Neural crest cell (in vitro differentiated cells): ENCODE measurements around the gene COX8C. TPM values are rescaled to one million over a fixed set of nuclear protein-coding genes. Genes with fewer than 3 reads are reported as not detected.

Experiments
- DNase-seq: peaks from one replicate; pipeline ENCODE4 v3.0.0; 2021; ENCODE audit warnings: low read depth, mixed read lengths, low spot score
- H3K27ac Mint-ChIP-seq: one replicate; pipeline ENCODE4 v1.8.0; 2021; ENCODE audit warnings: mild to moderate bottlenecking, mixed read lengths; ENCODE audit not compliant: unreplicated experiment
- H3K27me3 Mint-ChIP-seq: 2 replicates; pipeline ENCODE4 v1.8.0; 2021; ENCODE audit warnings: low read depth, mild to moderate bottlenecking, mixed read lengths
- H3K36me3 Mint-ChIP-seq: 2 replicates; pipeline ENCODE4 v1.8.0; 2021; ENCODE audit warnings: low read depth, mild to moderate bottlenecking, mixed read lengths
- H3K4me1 Mint-ChIP-seq: 2 replicates; pipeline ENCODE4 v1.8.0; 2021; ENCODE audit warnings: mixed read lengths
- H3K4me3 Mint-ChIP-seq: one replicate; pipeline ENCODE4 v1.8.0; 2021; ENCODE audit warnings: mild to moderate bottlenecking, mixed read lengths
- H3K9me3 Mint-ChIP-seq: 2 replicates; pipeline ENCODE4 v1.8.0; 2021; ENCODE audit warnings: mixed read lengths
- total RNA-seq: library from RNA; stranded (reverse); gene quantifications from 2 replicates; pipeline ENCODE4 v1.2.1, GENCODE V29; 2021
- TF ChIP-seq, protein P1 (sequence below): fragments of 200-600 bp; sonication (generic); conservative IDR thresholded peaks from 2 replicates; pipeline ENCODE4 v1.5.0; 2021; ENCODE audit warnings: antibody characterized with exemption, mild to moderate bottlenecking

COX8C gene
- total RNA-seq, 1 donor from 2014 or later, result not detected

DNA sequence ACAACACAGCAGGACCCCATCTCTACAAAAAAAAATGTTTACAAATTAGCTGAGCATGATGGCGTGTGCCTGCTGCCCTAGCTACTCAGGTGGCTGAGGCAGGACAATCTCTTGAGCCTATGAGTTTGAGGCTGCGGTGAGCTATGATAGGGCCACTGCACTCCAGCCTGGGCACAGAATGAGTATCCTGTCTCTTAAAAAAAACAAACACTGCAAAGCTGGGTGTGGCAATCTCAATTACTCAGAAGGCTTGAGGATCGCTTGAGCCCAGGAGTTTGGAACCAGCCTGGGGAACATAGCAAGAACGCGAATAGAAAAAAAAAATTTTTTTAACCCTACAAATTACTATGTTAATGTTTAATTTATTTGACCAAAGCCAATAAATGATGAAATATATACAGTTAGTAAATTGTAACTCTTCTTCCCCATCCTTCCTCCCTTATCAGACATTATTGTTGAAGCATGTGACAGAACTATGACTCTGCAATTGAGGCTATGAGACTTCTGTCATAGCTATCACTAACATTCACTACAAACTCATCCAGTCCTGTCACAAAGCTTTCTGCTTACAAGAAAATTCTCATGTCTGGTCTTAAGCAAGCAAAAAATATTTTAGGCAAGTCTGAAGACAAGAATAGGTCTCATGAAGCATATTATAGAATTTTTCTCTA lies 23.9 kb upstream of the COX8C start:
- no peak for DNase-seq
- Mint-ChIP-seq H3K36me3 (no peaks in the 10 kb centered on the region), H3K4me3 (no peak overlapping the region), H3K27me3 (no peaks in the 10 kb centered on the region), H3K9me3 (no peaks in the 10 kb centered on the region), H3K4me1 (peaks cover 33% of the 10 kb centered on the region), H3K27ac (no peak overlapping the region)
- TF ChIP-seq, protein P1, sequence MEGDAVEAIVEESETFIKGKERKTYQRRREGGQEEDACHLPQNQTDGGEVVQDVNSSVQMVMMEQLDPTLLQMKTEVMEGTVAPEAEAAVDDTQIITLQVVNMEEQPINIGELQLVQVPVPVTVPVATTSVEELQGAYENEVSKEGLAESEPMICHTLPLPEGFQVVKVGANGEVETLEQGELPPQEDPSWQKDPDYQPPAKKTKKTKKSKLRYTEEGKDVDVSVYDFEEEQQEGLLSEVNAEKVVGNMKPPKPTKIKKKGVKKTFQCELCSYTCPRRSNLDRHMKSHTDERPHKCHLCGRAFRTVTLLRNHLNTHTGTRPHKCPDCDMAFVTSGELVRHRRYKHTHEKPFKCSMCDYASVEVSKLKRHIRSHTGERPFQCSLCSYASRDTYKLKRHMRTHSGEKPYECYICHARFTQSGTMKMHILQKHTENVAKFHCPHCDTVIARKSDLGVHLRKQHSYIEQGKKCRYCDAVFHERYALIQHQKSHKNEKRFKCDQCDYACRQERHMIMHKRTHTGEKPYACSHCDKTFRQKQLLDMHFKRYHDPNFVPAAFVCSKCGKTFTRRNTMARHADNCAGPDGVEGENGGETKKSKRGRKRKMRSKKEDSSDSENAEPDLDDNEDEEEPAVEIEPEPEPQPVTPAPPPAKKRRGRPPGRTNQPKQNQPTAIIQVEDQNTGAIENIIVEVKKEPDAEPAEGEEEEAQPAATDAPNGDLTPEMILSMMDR, result no peak

DNA sequence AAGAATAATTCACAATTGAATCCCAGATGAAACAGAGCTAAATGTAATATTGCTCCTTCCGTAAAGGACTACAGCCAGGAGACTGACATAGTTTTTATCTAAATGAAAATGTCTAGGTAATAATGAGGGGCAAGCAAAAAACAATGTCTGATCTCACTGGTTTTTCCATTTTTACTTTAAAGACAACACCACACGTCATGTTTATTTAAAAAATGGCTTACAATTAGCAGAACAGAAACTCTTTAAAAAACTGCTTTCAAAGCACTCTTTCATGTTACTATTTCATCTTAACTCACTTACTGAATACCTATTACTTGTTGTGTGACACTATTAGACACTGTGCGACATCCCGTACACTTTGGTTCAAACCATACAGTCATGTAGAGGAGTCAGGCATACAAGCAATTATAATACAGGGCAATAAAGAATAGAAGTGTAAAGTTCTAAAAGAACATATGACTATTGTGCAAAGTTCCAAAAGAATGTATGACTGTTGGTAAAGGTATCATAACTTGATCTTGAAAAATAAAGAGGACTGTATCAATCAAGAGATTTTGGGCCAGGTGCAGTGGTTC lies 23.3 kb upstream of the COX8C start:
- Mint-ChIP-seq H3K4me3 (no peak overlapping the region), H3K9me3 (no peaks in the 10 kb centered on the region), H3K4me1 (peaks cover 27% of the 10 kb centered on the region), H3K27ac (no peak overlapping the region), H3K36me3 (no peaks in the 10 kb centered on the region), H3K27me3 (no peaks in the 10 kb centered on the region)
- TF ChIP-seq, protein P1, result no peak
- DNase-seq, result no peak

DNA sequence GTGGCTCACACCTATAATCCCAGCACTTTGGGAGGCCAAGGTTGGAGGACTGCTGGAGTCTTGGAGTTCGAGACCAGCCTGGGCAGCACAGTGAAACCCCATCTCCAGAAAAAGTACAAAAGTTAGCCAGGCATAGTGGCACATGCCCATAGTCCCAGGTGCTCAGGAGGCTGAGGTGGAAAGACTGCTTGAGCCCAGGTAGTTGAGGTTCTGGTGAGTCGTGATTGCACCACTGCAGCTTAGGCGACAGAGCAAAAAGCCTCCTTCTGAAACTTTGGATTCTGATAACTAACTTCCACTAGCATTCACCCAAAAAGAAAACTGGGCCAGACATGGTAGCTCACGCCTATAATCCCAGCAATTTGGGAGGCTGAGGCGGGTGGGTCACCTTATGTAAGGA lies 20.8 kb upstream of the COX8C start:
- no peak for DNase-seq
- Mint-ChIP-seq H3K4me1 (peaks cover 25% of the 10 kb centered on the region), H3K9me3 (no peaks in the 10 kb centered on the region), H3K27me3 (no peaks in the 10 kb centered on the region), H3K4me3 (no peak overlapping the region), H3K36me3 (no peaks in the 10 kb centered on the region), H3K27ac (no peak overlapping the region)
- TF ChIP-seq, protein P1, result no peak

DNA sequence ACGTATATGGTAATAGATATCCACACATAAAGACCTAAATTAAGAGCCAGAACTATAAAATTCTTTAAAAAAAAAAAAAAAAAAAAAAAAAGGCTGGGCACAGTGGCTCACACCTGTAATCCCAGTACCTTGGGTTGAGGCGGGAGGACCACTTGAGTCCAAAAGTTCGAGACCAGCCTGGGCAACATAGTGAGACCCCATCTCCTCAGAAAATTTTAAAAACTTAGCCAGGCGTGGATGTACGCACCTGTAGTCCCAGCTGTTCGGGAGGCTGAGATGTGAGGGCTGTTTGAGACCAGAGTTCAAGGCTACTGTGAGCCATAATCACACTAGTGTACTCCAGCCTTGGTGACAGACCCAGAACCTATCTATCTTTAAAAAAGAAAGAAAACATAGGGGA lies 18.4 kb upstream of the COX8C start:
- Mint-ChIP-seq H3K36me3 (no peaks in the 10 kb centered on the region), H3K9me3 (no peaks in the 10 kb centered on the region), H3K27me3 (no peaks in the 10 kb centered on the region), H3K4me3 (no peak overlapping the region), H3K4me1 (peaks cover 35% of the 10 kb centered on the region), H3K27ac (no peak overlapping the region)
- TF ChIP-seq, protein P1, result no peak
- no peak for DNase-seq

DNA sequence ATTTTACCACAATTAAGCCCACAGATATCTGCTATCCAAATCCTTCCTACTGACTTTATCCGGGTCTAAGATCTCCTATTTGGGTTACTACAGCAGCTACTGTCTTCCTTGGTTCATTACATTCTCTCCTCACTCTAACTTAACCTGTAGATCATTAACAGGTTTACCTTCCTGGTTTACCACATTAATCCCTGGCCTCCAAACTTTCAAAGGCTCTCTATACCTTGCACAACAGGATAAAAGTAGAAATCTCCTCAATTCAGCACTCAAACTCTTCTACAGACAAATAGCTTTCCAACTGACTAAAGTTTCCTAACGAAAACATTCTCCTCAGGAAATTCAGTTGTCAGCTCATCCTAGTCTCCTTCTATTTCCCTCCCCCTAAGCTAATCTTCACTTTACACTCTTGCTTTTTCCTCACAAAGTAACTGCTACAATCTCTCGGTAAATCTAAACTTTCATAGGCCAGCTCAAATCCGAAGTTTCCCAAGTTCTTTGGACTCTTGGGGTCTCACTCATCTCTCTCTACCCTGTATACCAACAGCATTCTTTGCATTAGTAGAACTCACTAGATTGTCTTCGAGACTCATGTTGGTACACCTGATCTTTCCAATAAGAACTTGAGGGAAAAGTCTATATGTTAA lies 16.9 kb upstream of the COX8C start:
- no peak overlapping the region for H3K27ac Mint-ChIP-seq
- no peaks in the 10 kb centered on the region for H3K27me3 Mint-ChIP-seq
- H3K4me3 Mint-ChIP-seq, result peak overlapping the region; percentile 94
- TF ChIP-seq, protein P1, result no peak
- no peak for DNase-seq
- peaks cover 41% of the 10 kb centered on the region for H3K4me1 Mint-ChIP-seq
- H3K9me3 Mint-ChIP-seq, result no peaks in the 10 kb centered on the region
- H3K36me3 Mint-ChIP-seq, result peaks cover under 1% of the 10 kb centered on the region
